ENCODE data around the gene ARID1A.
A peak's percentile ranks its signal among the peaks of the same experiment; 100 is the strongest.
"Not testable (repeated sequence)": the region's sequence is repeated elsewhere in the genome, so short reads cannot be mapped to it uniquely, and the experiment has no call there.

Gene ARID1A

GRCh38 chr1:26697978-26698849 lies 2.4 kb downstream of the ARID1A start:
- peak; percentile 10 to 56 for DNase-seq

DNA sequence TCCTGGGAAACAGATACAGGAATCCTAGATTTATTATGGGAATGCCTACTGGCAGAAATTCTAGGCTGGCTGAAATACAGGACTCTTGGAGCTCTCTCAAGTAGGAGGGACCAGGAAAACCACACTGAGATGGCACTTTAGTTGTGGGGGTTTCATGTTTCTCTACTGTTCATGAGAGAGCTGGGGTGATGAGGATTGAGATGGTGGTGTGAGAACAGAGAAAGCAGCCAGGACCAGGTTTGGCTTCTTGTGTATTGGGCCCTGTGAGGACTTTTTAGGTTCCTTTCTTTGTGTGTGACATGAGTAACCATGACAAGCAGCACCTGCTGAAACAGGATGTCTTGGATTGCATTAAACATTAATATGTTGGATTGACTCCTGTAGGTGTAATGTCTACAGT lies 4.9 kb downstream of the ARID1A start:
- DNase-seq = no peak

GRCh38 chr1:26701266-26701994 lies 5.6 kb downstream of the ARID1A start:
- no peak for DNase-seq

DNA sequence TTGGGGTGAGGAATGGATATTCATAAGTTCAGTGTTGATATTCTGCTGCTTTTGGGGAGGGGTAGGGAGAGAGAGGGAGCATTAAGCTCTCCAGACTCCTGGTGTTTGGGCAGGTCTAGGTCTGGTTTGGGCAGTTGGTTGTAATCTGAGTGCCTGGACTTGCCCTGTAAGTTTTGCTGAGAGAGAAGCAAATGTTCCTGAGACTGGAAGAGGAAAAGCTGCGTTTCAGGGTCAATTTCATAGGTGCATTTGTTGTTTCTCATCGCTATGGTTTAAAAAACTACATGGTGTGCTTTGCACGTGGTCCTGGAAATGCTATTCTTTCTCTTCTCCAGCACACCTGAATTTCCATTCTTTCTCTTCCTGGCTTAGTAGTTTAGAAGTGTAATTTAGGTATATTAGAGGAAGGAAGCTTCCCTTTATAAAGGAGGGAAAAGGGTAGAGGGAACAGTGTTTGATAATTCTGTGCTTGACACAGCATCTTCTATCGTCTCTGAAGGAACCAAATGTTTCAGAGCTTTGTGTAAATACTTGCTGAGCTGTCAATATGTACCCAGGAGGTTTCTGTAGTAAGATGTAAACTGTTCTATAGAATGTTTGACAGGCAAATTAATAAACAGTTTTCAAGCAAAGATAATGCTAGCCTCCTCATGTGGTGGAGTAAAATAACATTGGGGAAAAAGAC lies 6.3 kb downstream of the ARID1A start:
- no peak for DNase-seq

DNA sequence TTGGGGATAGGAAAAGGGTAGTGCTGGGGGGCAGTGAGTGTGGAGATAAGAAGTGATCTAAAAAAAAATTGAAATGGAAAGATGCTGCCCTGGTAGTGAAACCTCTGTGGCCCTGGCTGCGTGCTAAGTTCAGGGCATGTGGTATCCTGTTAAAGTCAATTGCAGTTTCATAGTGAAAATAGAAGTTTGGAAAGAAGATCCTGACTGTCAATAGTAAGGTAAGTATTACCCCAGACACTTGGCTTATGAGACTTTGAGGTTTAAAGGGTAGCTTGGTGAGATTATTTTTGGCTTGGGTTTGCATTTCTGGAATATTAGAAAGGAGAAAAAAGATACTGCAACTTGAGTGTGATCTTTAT lies 6.8 kb downstream of the ARID1A start:
- no peak for DNase-seq

- DNase-seq = no peak
Measured at GRCh38 chr1:26703478-26703877, 7.7 kb downstream of the ARID1A start.

DNA sequence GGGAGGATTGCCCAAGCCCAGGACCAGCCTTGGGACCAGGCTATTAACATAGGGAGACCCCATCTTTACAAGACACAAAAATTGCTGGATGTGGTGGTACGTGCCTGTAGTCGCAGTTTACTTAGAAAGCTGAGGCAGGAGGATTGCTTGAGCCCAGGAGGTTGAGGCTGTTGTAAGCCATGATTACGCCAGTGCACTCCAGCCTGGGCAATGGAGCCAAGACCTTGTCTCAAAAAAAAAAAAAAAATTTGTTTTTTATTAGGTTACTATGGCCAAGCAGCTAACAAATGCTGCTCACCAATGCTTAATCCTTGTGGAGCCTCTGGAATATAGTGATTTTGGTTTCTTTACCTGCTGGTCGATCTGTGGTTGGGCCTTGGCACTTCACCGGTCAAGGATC lies 8.8 kb downstream of the ARID1A start:
- DNase-seq = no peak

GRCh38 chr1:26705227-26705626 lies 9.4 kb downstream of the ARID1A start:
- not testable (repeated sequence) for DNase-seq

GRCh38 chr1:26705788-26706311 lies 10.0 kb downstream of the ARID1A start:
- DNase-seq = no peak

DNA sequence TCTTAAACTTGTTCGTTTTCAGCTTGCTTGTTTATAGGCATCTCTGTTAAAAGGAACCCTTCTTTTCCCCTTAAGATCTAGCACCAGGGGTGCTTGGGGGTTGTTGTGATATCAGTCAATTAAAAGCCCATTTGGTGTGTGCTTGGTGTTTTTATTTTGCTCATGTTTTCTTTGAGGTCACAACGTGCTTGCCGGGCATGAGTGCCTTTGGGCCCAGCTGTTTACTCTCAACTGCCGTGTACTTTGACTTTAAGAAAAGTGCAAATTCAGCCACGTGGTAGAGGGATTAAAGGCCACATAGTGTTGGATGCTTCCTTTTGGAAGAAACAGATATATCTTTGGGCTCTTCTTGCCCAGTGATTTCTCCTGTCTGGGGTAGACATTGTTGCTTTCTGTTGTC lies 10.5 kb downstream of the ARID1A start:
- DNase-seq = no peak

DNA sequence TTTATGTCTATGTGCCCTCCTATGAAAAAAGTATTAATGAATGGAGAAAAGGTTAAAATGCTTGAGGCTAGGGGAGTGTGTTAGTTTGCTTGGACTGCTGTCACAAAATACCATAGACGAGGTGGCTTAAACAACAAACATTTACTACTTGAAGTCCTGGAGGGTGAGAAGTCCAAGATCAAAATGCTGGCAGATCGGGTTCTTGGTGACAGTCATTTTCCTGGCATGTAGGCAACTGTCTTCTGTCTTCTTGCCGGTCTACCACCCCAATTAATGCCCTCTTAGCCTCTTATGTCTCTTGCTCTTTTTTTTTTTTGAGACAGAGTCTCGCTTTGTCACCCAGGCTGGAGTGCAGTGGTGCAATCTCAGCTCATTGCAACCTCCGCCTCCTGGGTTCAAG lies 15.0 kb downstream of the ARID1A start:
- no peak for DNase-seq

GRCh38 chr1:26711777-26712176 lies 16.0 kb downstream of the ARID1A start:
- no peak for DNase-seq

DNA sequence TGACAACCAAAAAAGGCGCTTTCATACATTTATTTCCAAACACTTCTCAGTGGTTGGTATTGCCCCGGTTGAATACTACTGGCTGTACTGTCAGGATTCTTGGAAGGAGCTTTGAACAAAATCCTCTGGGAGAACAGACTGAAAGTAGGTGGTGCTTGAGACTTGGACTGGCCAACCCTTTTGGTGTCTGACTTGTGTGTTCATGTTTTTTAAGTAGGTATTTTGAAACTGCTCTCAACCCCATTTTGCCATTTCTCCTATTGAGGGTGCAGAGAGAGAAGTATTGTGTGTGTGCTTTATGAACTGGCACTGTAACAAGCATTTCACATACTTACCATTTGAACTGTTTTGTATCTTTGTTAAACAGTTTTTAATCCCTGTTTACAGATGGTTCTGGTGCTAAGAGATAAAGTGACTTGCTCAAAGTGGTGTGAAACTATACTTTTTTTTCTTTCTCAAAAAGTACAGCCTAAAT lies 21.2 kb downstream of the ARID1A start:
- no peak for DNase-seq

DNA sequence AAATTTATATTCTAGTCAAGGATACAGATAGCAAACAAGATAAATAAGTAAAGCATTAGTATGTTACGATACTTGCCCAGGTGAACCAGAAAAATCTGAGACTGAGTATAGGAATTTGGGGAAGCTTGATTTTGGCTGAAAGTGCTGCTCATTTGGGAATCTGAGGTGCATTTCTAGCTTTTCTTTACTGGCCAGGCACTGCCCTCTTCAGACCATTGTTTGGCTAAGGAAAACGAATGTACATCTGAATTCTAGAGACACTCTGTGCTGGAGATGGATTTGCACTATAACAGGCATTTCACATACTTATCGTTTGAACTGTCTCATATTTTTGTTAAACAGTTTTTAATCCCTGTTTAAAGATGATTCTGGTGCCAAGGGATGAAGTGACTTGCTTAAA lies 23.4 kb downstream of the ARID1A start:
- no peak for DNase-seq

- DNase-seq = no peak
Measured at GRCh38 chr1:26721669-26722355, 26.0 kb downstream of the ARID1A start.

DNA sequence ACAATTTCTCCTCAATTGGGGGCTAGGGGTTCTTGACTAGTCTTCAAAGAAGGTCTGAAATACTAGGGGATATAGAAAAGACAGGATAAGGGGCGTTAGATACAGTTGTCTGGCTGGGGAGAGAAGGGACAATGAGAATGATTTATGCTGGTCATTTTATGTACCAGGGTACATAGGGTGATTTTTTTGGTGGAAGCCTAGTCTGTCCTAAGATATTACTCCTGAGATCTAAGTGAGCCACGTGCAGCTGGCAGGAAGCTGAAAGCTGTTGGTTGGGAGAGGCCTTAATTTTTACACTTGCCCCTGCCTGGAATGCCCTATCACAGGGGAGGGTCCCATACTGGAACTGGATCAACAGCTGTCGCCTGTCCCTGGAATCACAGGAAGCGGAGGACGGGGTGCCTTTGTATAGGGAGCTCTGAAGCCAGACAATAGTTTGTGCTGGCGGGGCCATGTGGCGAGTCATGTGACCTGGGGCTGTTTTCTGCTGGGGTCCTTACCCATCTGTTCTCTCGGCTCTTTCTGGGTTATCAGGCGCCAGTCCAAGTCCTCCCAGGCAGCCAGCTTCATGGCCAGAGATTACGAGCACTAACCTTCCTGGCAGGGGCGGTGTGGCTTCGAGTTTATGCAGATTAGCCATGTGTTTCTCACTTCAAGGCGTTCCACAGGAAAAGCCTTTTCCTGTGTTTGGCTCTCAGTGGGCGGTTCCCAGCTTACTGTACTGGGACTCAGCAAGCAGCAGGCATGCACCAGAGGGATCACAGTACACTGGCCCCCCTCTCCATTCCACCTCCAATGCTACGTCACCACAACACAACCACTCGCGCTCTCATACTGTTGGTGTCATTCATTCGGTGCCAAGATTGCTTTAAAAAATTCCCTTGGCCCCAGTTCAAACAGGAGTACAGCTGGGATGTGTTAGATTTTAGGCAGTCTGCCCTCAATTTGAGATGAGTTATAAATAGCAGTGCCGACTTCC lies 27.5 kb downstream of the ARID1A start:
- peak; percentile 82 to 87 for DNase-seq

GRCh38 chr1:26724118-26724517 lies 28.3 kb downstream of the ARID1A start:
- DNase-seq = no peak

DNA sequence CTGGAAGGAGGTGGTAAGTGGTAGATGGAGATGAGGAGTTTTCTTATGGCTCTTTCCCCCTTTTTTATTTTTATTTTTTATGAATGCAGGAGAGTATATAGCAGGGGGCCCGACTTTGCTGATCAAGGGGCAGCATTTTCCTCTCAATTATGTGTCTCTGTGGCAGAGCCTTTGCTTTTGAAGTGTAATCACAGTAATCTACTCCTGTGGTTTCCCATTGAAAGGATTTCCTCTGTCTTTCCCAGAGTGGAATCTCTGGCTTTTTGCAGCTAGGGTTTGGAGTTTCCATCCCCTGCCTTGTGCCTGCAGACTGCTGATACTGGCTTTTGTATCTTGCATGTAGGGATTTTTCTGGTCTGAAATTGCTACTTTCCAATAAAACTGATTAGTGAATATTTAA lies 29.1 kb downstream of the ARID1A start:
- DNase-seq = no peak

DNA sequence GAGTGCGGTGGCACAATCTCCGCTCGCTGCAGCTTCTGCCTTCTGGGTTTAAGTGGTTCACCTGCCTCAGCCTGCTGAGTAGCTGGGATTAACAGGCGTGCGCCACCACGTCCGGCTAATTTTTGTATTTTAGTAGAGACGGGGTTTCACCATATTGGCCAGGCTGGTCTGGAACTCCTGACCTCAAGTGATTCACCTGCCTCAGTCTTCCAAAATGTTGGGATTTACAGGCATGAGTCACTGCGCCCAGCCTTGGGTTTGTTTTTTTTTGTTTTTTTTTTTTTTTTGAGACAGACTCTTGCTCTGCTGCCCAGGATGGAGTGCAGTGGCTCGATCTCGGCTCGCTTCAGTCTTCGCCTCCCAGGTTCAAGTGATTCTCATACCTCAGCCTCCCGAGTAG lies 30.1 kb downstream of the ARID1A start:
- not testable (repeated sequence) for DNase-seq

GRCh38 chr1:26726784-26727183 lies 31.0 kb downstream of the ARID1A start:
- no peak for DNase-seq

- DNase-seq = no peak
Measured at GRCh38 chr1:26727476-26727875, 31.7 kb downstream of the ARID1A start.

Data from cerebellar nuclear complex (tissue), 1 donor.